ENCODE results near the gene KRT6A. TPM values are rescaled to one million over a fixed set of nuclear protein-coding genes. Genes with fewer than 3 reads are reported as not detected.
"Not testable (repeated sequence)": the region's sequence is repeated elsewhere in the genome, so short reads cannot be mapped to it uniquely, and the experiment has no call there.

KRT6A gene
- total RNA-seq, 2 experiments from 2014 or later: not detected

GRCh38 chr12:52494518-52494917 lies 1.5 kb upstream of the KRT6A start:
- Histone ChIP-seq H3K27ac (ENCODE audit: low read depth in 1 of 2, low read length in 2 of 2) (no peak overlapping the region), H3K36me3 (ENCODE audit: insufficient read depth, low read length) (no peaks in the 10 kb centered on the region), H3K4me3 (ENCODE audit: low read length) (no peak overlapping the region), H3K27me3 (ENCODE audit: control insufficient read depth in 1 of 2, insufficient read depth in 2 of 2, low read length in 2 of 2) (peaks cover 0 to 8% of the 10 kb centered on the region in 2 experiments), H3K9me3 (ENCODE audit: control insufficient read depth in 1 of 2, insufficient read depth in 1 of 2, low read length in 2 of 2) (no peaks in the 10 kb centered on the region), H3K4me1 (ENCODE audit: insufficient read depth, low read length) (no peaks in the 10 kb centered on the region)
- Mint-ChIP-seq H3K27ac (no peak overlapping the region), H3K9me3 (no peaks in the 10 kb centered on the region), H3K4me3 (no peak overlapping the region), H3K27me3 (peaks cover 39% of the 10 kb centered on the region), H3K4me1 (ENCODE audit: low read depth) (no peaks in the 10 kb centered on the region), H3K36me3 (ENCODE audit: low read depth) (no peaks in the 10 kb centered on the region)
- ChIA-PET POLR2A (no interaction called here), CTCF (no interaction called here)
- no peak for ATAC-seq (ENCODE audit: poor library complexity)
- TF ChIP-seq, protein P1, sequence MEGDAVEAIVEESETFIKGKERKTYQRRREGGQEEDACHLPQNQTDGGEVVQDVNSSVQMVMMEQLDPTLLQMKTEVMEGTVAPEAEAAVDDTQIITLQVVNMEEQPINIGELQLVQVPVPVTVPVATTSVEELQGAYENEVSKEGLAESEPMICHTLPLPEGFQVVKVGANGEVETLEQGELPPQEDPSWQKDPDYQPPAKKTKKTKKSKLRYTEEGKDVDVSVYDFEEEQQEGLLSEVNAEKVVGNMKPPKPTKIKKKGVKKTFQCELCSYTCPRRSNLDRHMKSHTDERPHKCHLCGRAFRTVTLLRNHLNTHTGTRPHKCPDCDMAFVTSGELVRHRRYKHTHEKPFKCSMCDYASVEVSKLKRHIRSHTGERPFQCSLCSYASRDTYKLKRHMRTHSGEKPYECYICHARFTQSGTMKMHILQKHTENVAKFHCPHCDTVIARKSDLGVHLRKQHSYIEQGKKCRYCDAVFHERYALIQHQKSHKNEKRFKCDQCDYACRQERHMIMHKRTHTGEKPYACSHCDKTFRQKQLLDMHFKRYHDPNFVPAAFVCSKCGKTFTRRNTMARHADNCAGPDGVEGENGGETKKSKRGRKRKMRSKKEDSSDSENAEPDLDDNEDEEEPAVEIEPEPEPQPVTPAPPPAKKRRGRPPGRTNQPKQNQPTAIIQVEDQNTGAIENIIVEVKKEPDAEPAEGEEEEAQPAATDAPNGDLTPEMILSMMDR (IDR thresholded peaks at IDR 0.05): no peak
- intact Hi-C loops (cut with DNase I, micrococcal nuclease): no loop called here
- DNase-seq: no peak

GRCh38 chr12:52494100-52494499 lies 1.0 kb upstream of the KRT6A start:
- Histone ChIP-seq H3K36me3 (ENCODE audit: insufficient read depth, low read length) (no peaks in the 10 kb centered on the region), H3K4me1 (ENCODE audit: insufficient read depth, low read length) (no peaks in the 10 kb centered on the region), H3K27ac (ENCODE audit: low read depth in 1 of 2, low read length in 2 of 2) (no peak overlapping the region), H3K4me3 (ENCODE audit: low read length) (no peak overlapping the region), H3K9me3 (ENCODE audit: control insufficient read depth in 1 of 2, insufficient read depth in 1 of 2, low read length in 2 of 2) (no peaks in the 10 kb centered on the region), H3K27me3 (ENCODE audit: control insufficient read depth in 1 of 2, insufficient read depth in 2 of 2, low read length in 2 of 2) (peaks cover 0 to 8% of the 10 kb centered on the region in 2 experiments)
- TF ChIP-seq, protein P1 (IDR thresholded peaks at IDR 0.05): no peak
- Mint-ChIP-seq H3K27me3 (peaks cover 42% of the 10 kb centered on the region), H3K4me1 (ENCODE audit: low read depth) (no peaks in the 10 kb centered on the region), H3K9me3 (no peaks in the 10 kb centered on the region), H3K36me3 (ENCODE audit: low read depth) (no peaks in the 10 kb centered on the region), H3K27ac (no peak overlapping the region), H3K4me3 (no peak overlapping the region)
- CTCF ChIA-PET: no interaction called here
- intact Hi-C loops (cut with DNase I, micrococcal nuclease): no loop called here
- ATAC-seq (ENCODE audit: poor library complexity): no peak
- no peak for DNase-seq
- POLR2A ChIA-PET: no interaction called here

- POLR2A ChIA-PET; H3K4me1 Mint-ChIP-seq (ENCODE audit: low read depth); H3K9me3 Mint-ChIP-seq; DNase-seq; H3K27me3 ChIP-seq (ENCODE audit: control insufficient read depth in 1 of 2, insufficient read depth in 2 of 2, low read length in 2 of 2); H3K27ac ChIP-seq (ENCODE audit: low read depth in 1 of 2, low read length in 2 of 2); H3K4me3 Mint-ChIP-seq; H3K36me3 Mint-ChIP-seq (ENCODE audit: low read depth); CTCF ChIA-PET; H3K4me3 ChIP-seq (ENCODE audit: low read length); H3K27ac Mint-ChIP-seq; intact Hi-C loops (cut with DNase I, micrococcal nuclease); H3K9me3 ChIP-seq (ENCODE audit: control insufficient read depth in 1 of 2, insufficient read depth in 1 of 2, low read length in 2 of 2); ATAC-seq (ENCODE audit: poor library complexity); H3K36me3 ChIP-seq (ENCODE audit: insufficient read depth, low read length); H3K4me1 ChIP-seq (ENCODE audit: insufficient read depth, low read length): not testable (repeated sequence)
- H3K27me3 Mint-ChIP-seq: peaks cover 45% of the 10 kb centered on the region
These were observed 652 bp downstream of the KRT6A start for GRCh38 chr12:52492405-52492804.

GRCh38 chr12:52491495-52491894 lies 1.6 kb downstream of the KRT6A start:
- H3K4me3 ChIP-seq (ENCODE audit: low read length); H3K4me3 Mint-ChIP-seq; H3K4me1 ChIP-seq (ENCODE audit: insufficient read depth, low read length); POLR2A ChIA-PET; DNase-seq; H3K9me3 ChIP-seq (ENCODE audit: control insufficient read depth in 1 of 2, insufficient read depth in 1 of 2, low read length in 2 of 2); H3K27me3 ChIP-seq (ENCODE audit: control insufficient read depth in 1 of 2, insufficient read depth in 2 of 2, low read length in 2 of 2); H3K36me3 Mint-ChIP-seq (ENCODE audit: low read depth); H3K4me1 Mint-ChIP-seq (ENCODE audit: low read depth); H3K9me3 Mint-ChIP-seq; H3K27ac Mint-ChIP-seq; H3K27ac ChIP-seq (ENCODE audit: low read depth in 1 of 2, low read length in 2 of 2); intact Hi-C loops (cut with DNase I, micrococcal nuclease); ATAC-seq (ENCODE audit: poor library complexity); H3K36me3 ChIP-seq (ENCODE audit: insufficient read depth, low read length); CTCF ChIA-PET: not testable (repeated sequence)
- H3K27me3 Mint-ChIP-seq: peaks cover 55% of the 10 kb centered on the region

All from CD4-positive, alpha-beta T cell (primary cell).